Inflammatory macrophage treated with lipopolysaccharide for 1 hour (primary cell): Measurements from ENCODE around the gene ZNF677.
A peak's percentile ranks its signal among the peaks of the same experiment; 100 is the strongest.
"Not testable (repeated sequence)": the region's sequence is repeated elsewhere in the genome, so short reads cannot be mapped to it uniquely, and the experiment has no call there.

Source experiments
- DNase-seq, 2 donors: peaks; one replicate each; pipeline ENCODE4 v3.0.0-alpha.2; 2020 to 2022

The ZNF677 gene

DNA sequence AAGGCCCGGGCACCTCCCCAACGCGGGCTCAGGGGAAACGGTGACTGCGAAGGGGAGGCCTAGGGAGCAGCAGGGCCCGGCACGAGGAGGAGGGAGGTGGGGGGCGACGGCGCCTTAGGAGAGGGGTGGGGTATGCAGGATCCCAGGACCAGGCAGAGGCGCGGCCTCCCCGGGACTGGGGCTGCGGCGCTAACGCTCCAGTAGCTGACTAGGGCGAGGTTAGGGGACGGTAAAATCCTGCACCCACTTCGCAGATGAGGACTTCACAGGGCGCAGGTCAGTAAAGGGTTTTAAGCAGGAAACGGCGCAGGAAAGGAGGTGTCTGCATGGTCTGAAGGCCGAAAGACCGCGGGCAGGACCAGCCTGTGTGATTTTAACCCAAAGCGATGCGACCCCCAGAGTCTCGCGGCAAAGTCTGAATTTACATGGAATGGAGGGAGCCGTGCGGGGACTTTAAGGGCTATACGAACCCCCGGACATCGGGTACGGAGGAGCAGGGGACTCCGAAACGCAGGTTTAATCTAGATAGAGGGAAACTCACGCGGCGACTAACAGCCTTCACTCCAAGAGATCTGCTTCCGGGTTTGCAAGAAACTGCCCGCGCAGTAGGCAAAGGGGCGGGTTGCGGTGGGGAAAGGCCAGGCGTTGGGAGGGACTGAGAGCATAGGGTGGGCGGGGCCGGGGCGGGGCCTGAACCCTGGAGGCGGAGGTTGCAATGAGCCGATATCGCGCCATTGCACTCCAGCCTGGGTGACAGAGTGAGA is 61.7 kb downstream of the ZNF677 start, which contains the start of gene ZNF665:
Gene ZNF665, minus strand, starts transcription at position 588 of the 764 bp plus-strand sequence. CDS start 10,460 bp downstream, outside the sequence.
- DNase-seq = peak; percentile 87 to 91

DNA sequence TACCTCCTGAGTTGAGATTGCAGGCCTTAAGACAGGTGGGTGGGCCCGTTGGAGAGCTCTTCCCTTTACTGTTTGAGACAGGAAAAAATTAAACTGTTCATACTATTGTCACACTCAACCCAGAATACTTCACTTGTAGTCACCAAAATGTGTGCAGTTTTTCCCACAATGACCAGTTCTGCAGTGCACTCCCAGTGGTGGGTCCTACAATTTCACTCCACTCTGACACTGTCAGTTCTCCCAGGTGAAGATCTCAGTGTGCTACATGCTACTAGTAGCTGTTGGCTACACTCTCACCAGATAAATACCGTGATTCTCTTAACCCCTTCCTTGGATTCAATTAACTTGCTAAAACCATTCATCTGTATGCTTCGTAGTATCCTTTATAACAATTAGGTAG is 64.4 kb downstream of the ZNF677 start:
- DNase-seq = no peak

DNA sequence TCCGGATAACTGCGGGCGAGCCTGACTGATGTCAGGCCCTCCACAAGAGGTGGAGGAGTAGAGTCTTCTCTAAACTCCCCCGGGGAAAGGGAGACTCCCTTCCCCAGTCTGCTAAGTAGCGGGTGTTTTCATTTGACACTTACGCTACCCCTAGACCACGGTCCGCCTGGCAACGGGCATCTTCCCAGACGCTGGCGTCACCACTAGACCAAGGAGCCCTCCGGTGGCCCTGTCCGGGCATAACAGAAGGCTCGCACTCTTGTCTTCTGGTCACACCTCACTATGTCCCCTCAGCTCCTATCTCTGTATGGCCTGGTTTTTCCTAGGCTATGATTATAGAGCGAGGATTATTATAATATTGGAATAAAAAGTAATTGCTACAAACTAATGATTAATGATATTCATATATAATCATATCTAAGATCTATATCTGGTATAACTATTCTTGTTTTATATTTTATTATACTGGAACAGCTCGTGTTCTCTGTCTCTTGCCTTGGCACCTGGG is 64.9 kb downstream of the ZNF677 start:
- not testable (repeated sequence) for DNase-seq
